Hematopoietic multipotent progenitor cell treated with erythropoietin and hydrocortisone succinate and interleukin-3 and kit ligand, for 17 days (in vitro differentiated cells): ENCODE results near the gene VDR.

Experiments used
- DNase-seq: peaks from one replicate; pipeline ENCODE4 v3.0.0-alpha.2; 2015; ENCODE audit warnings: low spot score

The VDR gene

DNA sequence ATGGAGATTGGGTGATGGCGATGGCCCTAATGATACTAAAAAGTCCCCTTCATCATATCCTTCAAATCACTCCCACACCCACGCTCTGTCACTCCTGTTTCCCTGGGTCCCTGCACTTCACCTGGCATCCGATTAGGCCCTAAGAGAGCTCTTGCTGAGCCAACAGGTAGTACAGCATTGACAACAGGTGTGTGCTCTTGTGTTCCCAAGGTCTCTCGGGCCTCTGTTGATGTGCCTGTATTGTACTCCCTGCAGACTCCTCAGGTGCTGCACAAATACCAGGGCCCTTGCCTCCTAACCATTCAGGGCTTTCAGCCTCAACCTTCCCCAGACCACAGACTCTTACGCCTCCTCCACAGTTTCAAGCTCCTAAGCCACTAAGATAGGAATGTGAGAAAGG, 25.8 kb upstream of the VDR start:
- DNase-seq, result no peak

DNA sequence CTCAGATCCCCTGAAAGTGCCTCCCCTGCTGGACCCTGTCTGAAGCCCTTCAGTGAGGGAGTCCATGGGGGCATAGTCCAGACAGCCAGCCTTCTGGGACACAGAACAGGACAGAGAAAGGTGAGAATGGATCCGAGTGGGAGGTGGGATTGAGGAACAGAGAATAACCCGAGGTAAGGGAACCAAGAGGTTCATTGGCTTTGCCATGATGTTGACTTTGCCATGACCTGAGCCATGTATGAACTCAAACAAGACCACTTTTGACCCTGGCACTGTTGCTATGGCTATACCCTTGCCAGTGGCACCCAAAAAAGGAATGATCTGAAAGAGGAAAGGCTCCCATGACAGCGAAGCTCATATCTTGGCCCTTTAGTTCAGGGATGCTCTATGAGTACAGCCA, 22.6 kb upstream of the VDR start:
- DNase-seq, result no peak

DNA sequence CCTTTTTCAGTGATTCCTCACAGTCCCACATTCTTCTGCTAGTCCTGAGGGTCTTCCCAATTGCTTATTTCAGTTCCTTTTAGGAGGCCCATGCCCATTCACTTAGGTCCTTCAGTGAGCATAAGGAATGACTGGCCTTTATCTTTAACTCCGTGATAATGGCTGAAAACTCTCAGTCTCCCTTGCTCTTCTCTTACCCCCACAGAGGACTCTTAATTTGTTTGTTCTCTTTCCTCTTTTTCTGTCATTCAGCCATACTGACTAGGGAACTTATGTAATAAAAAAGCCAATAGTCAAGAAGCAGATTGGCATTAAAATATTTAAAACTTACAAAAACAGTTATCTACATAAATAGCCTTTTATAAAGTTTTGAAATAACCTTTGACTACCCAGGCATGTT, 17.1 kb upstream of the VDR start:
- no peak for DNase-seq

DNA sequence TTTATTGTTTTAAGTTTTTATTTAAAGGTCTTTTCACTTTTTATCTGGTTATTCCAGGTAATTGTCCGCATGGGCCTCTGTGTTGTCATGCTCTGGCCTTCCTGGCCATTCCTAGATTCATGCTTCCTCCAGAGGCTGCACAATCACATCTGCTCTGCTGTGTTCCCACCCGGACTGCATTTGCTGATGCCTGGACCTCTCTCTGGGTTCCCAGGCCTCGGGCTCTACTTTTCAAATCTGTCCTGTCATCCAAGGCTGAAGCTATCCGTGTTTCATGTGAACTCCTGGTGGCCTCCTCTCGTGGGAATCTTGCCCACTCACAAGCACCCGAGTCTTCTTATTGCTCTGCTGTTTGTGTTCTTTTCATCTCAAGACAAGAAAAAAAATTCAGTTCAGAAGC, 16.1 kb upstream of the VDR start:
- no peak for DNase-seq

DNA sequence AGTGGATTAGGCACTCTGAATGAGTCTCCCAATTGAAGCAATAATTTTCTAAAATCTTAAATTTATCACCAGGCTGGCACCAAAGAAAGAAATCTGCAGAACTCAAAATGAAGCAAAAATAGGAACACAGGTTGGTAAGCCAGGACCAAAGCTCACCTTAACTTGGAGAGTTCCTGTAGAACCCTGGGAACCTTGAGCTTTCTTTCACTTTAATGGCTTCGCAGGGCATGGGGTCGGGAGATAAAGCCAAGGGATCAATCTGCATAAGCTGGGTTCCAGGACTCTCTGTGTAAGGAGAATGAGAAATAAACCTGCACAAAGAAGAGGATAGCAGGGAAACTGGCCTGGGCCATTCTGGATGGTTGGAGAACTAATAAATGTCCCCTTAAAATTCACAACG, 8.3 kb upstream of the VDR start:
- DNase-seq, result no peak

DNA sequence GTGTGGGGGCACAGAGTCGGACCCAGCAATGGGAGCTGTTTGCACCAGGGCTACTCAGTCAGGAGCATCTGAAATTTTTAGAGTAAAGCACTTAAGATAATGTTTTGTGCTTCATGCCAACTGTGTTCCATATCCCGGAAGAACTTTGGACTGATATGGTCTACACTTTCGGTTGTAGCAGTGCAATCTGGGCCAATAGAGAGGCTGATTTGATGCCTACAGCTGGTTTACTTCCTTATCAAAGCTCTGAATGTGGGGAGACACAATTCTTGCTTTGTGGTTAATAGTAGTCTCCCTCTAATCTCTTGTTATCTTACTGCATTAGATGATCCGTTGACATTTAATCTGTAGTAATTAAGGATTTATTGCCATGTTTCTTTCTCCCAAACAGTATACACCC, 7.8 kb upstream of the VDR start:
- no peak for DNase-seq

DNA sequence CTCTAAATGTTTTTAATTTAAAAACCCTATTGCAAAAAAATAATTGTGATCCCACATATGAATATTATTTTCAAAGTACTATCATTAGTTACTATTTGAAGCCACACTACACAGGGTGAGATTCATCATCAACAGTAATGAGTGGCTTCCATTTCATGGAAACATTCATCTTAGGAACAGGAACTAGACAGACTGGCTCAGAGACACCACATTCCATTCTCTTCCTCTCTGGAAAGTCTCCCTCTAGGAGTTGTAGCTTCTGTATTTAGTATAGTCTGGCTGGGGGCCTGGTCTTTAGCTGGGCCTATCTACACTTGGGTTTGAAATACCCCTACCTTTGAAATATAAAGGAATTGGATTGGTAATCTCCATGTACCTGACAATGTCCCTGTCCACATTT, 6.2 kb upstream of the VDR start:
- DNase-seq, result no peak

DNA sequence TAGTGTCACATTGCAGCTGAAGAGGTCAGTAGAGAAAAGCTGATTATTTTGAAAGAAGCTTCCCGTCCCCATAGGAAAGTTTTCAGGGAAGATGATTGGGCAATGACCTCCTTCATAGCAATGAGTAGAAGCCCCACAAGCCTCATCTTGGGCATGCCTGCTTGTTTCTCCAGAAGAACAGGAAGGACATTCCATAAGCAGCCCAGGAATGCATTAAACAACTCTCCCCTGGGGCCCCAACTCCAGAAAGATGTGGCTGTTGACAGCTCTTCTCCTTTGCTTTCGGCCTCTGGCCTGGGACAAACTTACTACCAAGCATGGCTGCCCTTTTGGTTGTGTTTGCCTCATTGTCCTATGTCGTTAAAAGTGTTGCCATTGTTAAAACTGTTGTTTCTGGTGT, 5.7 kb upstream of the VDR start:
- DNase-seq, result no peak

DNA sequence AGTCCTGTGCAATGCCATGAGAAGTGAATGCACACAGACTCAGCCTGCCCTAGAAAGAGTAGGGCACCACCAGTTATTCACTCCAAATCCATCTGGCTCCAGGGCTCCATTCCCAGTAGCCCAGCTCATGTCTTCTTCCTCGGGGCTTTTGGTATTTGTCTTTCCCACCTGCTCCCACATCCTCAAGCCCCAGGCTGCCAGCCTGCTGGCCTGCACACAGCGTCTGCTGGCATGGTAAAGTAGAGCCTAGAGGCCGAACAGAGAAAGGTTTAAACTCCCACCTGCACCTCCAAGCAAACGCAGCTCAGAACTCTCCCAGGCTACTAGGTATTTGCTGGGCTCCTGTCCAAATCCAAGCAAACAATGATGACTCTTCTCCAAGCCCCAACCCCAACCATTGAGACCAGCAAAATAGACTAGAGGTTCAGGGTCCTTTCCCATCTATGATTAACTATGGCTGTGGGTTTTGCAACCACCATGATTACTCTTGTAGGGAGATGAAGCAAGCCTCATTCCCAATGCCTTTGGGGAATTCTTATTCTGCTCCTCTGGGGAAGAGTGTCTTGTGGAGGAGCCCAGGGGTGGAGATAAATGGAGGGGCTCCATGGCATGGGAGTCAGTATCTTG, 5.2 kb upstream of the VDR start:
- DNase-seq, result no peak

DNA sequence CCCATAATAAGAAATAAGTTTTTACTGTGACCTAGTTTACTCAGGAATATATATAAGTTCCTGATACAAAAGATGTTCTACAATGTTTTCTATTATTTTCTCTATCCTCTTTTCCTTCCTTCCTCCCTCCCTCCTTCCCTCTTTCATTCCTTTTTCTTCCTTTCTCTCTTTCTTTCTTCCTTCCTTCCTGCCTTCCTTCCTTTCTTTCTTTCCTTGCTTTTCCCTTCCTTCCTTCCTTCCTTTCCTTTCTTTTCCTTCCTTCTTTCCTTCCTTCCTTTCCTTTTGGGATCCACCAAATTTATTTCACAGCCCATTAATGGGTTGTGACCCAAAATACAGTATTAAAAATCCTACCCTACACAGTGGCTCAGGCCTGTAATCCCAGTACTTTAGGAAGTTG, 3.9 kb upstream of the VDR start:
- DNase-seq, result no peak

DNA sequence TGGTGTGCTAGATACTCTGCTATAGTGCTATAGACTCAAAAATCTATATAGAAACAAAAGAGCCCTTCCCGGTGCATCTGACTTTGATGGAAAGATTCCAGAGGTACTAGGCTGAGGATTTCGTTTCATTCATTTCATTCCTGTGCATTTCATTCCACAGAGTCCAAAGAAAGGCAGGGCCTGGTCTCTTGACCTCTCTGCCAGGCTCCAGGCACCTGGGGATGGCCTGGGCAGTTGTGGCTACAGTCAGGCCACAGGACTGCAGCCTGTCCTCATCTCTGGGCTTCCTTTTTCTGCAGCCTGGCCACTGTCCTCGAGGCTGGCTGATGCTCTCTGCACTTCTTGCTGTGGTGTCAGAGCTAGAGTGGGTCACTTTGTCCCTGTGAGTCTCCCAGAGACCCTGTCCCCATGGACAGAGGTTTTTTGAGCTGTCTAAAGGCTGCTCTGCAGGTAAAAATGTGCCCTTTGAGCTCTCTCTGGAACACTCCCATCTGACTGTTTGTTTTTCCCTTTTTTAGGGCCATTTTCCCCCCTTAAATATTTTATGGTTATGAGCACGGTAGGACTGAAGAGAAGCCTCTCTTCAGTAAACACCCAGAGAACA, 3.2 kb upstream of the VDR start:
- DNase-seq, result no peak

DNA sequence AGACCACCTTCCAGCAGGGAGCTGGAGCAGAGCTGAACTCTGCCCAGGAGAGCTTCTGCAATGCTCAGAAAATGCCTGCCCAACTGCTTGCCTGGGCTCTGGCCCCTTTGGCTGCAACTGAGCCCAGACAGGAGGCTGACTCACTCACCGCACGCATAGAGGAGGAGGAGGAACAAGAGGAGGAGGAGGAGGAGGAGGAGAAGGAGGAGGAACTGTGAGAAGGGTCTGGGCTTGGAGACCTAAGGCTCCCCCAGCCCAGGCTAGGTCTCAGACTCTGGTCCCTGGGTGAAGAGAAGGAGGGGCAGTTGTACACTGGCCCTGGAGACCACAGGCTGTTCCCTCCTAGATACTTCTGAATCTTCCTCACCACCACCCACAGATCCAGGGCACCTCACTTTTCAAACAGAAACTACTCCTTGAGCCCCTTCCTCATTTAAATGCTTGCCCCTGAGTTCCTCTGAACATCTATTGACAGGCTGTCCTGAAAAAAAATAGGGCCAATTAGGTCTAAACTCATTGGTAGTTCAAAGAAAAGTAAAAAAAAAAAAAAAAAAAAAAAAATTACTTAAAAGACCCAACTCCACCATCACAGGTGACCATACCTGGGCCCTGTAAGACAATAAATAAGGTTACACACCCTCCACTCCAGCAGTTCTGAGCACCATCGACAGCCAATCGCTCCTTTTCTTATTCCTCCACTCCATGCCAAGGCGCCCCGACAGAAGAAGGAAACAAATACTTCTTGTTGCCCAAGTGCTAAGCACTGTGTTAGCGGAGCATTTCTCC, 674 bp downstream of the VDR start:
- no peak for DNase-seq

DNA sequence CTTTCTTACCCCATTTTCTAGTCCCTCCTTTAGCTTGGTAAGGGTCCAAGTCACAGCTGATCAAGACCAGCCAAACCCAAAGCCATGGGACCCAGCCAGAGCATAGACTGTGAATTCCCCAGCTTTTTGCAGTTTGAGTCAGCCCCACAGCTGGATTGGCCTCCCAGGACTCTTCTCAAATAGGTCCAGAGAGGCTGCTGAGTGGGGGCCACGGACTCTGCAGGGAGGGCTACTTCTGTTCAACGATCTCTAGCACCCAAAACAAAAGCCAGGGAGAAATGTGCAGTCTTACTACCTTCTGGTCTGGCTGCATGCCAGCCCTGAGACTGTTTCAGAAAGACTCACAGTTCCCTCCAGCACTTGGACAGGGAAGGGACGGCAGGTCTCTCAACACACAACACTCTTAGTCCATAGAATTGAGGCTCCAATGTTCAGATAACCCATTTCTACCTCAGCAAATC, 1.6 kb downstream of the VDR start:
- DNase-seq, result no peak

DNA sequence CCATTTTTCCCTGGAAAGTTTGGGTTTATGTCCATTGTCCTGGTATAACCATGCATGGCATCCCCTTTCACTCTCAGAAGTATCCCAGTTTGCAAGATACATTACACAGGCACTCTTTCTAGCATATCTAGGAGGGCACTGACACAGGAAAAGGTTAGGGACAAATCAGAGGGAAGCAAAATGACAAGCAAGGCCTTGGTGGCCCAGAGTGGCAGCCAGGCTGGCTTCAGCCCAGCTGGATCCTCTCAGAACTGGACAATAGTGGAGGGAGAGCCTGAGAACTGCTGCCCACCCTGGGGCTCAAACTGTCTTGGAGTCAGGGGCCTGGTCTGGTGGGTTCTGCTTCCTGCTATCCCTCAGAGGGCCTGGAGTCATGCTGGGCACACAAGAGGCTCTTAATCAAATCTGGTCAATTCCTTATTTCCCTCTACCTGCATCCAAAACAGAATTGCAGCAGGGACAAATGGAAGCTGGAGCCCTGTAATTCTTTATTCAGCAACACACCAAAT, 2.6 kb downstream of the VDR start:
- DNase-seq, result no peak

DNA sequence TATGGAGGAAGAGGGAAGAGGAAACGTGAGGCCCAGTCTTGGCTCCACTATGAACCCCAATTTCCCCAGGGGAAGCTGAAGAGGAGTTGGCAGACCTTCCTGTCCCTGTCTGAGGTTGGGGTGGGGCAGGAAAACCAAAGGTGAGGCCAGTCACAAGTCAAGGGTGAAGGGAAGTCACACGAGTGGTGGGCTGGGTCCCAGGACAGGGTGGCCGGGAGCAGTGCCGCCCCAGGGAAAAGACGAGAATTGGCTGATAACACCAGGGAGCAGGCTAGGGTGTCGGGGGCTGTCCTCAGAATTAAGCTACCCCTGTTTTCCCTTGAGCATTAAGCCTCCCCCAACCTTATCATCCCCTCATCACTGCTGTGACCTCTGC, 3.1 kb downstream of the VDR start:
- no peak for DNase-seq

DNA sequence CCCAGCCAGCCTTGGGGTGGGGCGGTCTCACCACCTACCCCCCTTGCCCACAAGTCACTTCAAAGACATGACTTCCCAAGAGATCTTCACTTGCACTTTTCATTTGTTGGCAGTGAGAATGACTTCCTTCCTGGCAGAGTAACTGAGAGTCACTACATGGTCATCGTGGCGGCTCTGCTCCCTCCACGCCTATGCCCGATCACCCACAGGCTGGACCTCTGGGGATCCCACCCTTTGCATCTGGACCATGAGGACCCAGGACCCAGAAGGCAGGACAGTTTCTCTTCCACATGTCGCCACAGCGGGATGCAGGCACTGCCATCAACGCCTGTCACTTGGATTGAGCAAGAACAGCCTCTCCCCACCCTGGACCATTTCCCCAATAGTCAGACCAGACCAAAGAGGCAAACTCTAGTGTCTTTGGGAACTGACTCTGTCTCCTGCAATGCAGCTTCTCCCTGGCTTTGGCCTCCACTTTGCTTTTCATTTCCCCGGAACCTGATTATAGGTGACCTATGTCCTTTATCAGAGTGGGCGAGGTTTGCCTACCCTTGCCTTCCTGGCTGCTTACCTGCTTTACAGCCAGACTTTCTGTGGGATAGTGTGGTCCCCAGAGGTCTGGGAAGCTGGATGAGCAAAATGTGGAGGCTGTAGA, 3.6 kb downstream of the VDR start:
- no peak for DNase-seq

DNA sequence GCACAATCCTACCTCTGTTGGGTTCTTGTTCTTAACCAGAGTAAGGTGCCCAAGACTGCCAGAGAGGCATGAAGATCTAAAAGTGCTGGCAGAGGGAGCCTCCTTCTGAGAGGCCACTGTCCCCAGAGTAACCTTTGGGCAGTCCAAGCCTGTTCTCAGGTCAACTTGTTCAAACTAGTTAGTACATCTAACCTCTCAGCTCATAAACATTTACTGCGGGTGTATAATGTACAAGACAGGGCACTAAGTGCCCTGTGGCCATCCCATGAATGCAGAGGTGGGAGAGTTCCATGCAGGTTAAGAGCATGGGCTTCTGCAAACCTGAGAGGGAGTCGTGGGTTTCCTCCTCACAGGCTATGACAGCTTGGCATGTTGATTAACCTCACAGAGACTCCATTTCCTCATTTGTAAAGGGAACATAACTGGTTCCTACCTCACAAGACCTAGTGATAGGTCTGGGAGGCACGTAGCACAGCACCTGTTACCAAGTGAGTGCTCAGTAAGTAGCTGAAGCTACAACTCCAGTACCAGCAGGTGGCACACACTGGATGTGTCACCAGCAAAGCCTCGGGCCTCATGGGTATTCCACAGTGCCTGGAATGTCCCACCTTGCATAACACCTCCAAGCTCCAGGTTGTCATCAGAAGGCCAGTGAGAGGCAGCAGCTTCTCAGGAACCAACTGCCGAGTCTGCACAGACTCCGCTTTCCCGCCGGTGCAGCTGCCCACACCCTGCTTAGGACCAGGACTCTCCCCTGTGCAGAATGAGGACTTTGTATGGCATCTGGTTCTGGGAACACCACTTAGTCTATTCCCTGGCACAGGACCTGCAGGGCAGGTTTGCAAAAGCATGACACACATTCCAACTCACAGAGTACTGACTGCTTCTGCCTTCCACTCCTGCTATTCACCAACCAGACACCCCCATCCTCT, 4.4 kb downstream of the VDR start:
- DNase-seq, result no peak

DNA sequence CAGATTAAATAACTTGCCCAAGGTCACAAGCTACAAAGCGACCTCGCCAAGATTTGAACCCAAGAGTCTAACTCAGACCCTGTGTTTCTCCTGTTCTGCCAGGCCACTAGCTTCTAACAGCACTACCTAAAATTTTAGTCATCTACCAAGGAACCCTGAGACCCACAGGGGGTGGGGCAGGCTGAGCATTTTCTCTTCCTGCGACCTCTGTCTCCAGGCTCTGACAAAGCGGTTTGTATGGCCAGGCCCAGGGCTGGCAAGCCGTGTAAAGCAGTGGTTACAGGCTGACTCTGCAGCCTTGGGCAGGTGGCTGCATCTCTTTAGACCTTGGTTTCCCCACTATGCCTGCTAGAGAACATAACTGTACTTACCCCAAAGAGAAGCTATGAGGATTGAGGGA, 5.3 kb downstream of the VDR start:
- no peak for DNase-seq

DNA sequence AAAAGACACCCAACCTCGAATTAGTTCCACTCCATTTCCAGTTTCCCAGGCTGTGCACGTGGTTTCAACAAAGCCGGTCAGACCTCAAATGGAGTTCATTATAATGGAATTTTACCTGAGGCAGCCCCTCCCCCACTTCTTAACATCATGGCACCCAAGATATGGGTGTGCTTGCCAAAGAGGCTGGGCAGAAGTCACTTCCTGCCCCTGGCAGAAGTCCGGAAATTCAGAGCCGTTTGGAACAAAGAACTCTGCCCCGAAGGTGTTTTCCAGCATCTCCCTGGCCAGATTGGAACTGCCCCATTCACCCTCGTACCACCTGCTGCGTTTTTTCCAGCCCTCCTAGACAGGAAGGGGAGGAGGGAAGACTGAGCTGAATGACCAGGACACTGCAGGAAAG, 8.2 kb downstream of the VDR start:
- DNase-seq, result no peak

DNA sequence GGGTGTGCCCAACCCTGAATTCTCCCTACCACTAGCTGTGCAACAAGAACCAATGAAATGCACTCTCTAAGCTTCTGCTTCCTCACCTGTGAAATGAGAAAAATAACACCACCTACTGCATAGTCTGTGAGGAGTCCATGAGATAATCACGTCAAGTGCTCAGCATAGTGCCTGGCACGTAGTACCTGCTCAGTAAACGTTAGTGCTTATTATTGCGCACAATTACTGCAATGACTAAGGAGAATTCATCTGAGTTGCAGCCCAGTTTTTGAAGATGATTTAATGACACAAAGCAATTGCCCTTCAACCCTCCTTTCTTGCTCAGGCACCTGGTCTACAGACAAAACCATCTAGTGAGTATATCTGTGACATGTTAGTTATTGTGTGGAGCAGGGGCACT, 8.8 kb downstream of the VDR start:
- DNase-seq, result no peak

DNA sequence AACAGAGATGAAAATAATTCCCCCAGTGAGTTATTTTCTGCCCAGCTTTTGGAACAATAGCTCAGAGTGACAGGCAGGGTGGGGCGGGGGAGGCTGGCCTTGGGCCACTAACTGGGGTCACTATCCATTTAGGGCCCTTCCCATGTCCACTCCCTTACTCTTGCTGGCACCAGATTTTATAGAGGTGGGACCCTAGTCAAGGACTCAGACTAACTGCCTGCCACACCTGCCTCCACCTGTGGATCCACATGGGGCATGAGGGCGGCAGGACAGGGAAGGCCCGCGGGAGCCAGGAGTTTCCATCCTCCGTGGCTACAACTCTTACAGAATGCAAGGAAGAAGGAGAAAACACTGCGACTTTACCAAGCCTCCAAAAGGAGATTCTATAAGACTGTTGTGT, 10.1 kb downstream of the VDR start:
- DNase-seq, result no peak

DNA sequence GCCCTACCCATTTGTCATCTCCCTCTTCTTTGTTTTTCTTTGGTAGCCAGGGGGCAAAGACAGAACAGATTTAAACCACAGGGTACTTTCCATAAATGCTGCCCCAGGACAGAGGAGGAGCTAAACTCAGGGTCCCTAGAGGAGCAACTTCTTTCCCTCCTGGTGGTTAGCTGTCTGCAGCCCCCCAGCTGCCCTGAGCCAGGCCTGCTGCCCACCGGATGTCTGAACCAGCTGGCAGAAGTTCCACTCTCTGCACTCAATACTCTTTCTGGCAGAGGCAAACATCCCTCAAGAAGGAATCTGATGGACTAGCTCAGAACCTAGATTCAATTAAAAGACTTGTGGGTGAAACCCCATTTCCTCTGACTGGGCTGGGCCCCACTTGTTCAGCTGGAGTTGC, 10.7 kb downstream of the VDR start:
- DNase-seq, result no peak
